Gastrocnemius medialis (tissue), 4 donors: ENCODE data around the gene THSD4. TPM values are rescaled to one million over a fixed set of nuclear protein-coding genes. Genes with fewer than 3 reads are reported as not detected.

ENCODE experiments used
- ATAC-seq, 2 donors: fragments of 150-250 bp; one replicate each; pipeline ENCODE4 v1.9.1; 2016
- DNase-seq, 2 donors: peaks; one replicate each; pipeline ENCODE4 v3.0.0-alpha.2; 2019
- H3K27ac ChIP-seq, 4 donors: fragments of 200-600 bp; sonication (generic); 1 replicate in 1 of 4; 2 replicates in 3 of 4; pipeline ENCODE4 v1.5.1; 2016 to 2018; ENCODE audit warnings: mild to moderate bottlenecking in 2 of 4, moderate library complexity in 1 of 4
- H3K27me3 ChIP-seq, 3 donors: fragments of 200-600 bp; sonication (generic) in 2 of 3; 1 replicate in 1 of 3; 2 replicates in 2 of 3; pipeline versions ENCODE4 v1.5.1 to v1.6.0; 2016 to 2019; ENCODE audit warnings: mild to moderate bottlenecking in 1 of 3, moderate library complexity in 1 of 3
- H3K36me3 ChIP-seq, 2 donors: fragments of 200-600 bp; sonication (generic) in 1 of 2; one replicate each; pipeline ENCODE4 v1.5.1; 2017 to 2018
- H3K4me1 ChIP-seq, 2 donors: fragments of 200-600 bp; sonication (generic) in 1 of 2; one replicate each; pipeline ENCODE4 v1.5.1; 2016 to 2017; ENCODE audit warnings: mild to moderate bottlenecking in 2 of 2
- H3K4me3 ChIP-seq, 4 donors: fragments of 200-600 bp; sonication (generic) in 3 of 4; 1 replicate in 1 of 4; 2 replicates in 3 of 4; pipeline ENCODE4 v1.5.1; 2016 to 2019; ENCODE audit warnings: mild to moderate bottlenecking in 2 of 4
- H3K9me3 ChIP-seq, 3 donors: fragments of 200-600 bp; sonication (generic) in 2 of 3; 1 replicate in 1 of 3; 2 replicates in 2 of 3; pipeline ENCODE4 v1.5.1; 2016 to 2019
- CTCF ChIP-seq, 5 experiments: fragments of 450-650 bp in 3 of 5; fragments of 200-600 bp in 2 of 5; sonication (generic) in 2 of 5; IDR thresholded peaks in 4 of 5; conservative IDR thresholded peaks in 1 of 5; 1 replicate in 4 of 5; 2 replicates in 1 of 5; pipeline ENCODE4 v1.5.1; 2016 to 2019; ENCODE audit warnings: antibody characterized with exemption in 5 of 5, mild to moderate bottlenecking in 3 of 5, moderate library complexity in 3 of 5
- POLR2A ChIP-seq, 2 donors: fragments of 450-650 bp; IDR thresholded peaks; one replicate each; pipeline ENCODE4 v1.6.1; 2017; ENCODE audit warnings: antibody characterized with exemption in 2 of 2, mild to moderate bottlenecking in 2 of 2, moderate library complexity in 2 of 2
- in situ Hi-C, 4 donors: fragments of 200-750 bp; cut with MboI; loops; one replicate each; pipeline versions ENCODE4 v1.15.0 to v1.8.0; 2017; ENCODE audit warnings: low sequenced_read_pairs in 4 of 4
- intact Hi-C: fragments of 100-400 bp; cut with DNase I; formaldehyde crosslinking; loops from one replicate; pipeline ENCODE4 v1.15.1; 2023; ENCODE audit warnings: low total_unique reads
- total RNA-seq, 4 donors: library from RNA; depleted of rRNA; stranded (reverse); fragments of >200 nt; gene quantifications; one replicate each; pipeline versions ENCODE4 v1.1.0 to v1.2.3, GENCODE V29; 2016

The THSD4 gene
- total RNA-seq, 4 donors from 2014 or later = 0.35 to 3.1 (median 0.60) TPM

- Histone ChIP-seq H3K27ac (no peak overlapping the region), H3K4me1 (no peaks in the 10 kb centered on the region), H3K27me3 (no peaks in the 10 kb centered on the region), H3K9me3 (no peaks in the 10 kb centered on the region), H3K36me3 (no peaks in the 10 kb centered on the region), H3K4me3 (no peak overlapping the region)
- ATAC-seq (no peak), DNase-seq (no peak)
- intact Hi-C loops (no loop called here), in situ Hi-C loops (no loop called here)
- TF ChIP-seq POLR2A (IDR thresholded peaks at IDR 0.05) = no peak
- TF ChIP-seq CTCF (IDR thresholded peaks at IDR 0.05 in 4 of 5, conservative IDR thresholded peaks at IDR 0.05 in 1 of 5) = no peak
Observed at GRCh38 chr15:71185706-71186105, 70.4 kb downstream of the THSD4 start.

- no peak overlapping the region for H3K27ac ChIP-seq
- no peak overlapping the region for H3K4me3 ChIP-seq
- H3K36me3 ChIP-seq = no peaks in the 10 kb centered on the region
- intact Hi-C loops (no loop called here), in situ Hi-C loops (no loop called here)
- TF ChIP-seq CTCF (IDR thresholded peaks at IDR 0.05 in 4 of 5, conservative IDR thresholded peaks at IDR 0.05 in 1 of 5) = no peak
- TF ChIP-seq POLR2A (IDR thresholded peaks at IDR 0.05) = no peak
- H3K4me1 ChIP-seq = no peaks in the 10 kb centered on the region
- H3K9me3 ChIP-seq = no peaks in the 10 kb centered on the region
- no peaks in the 10 kb centered on the region for H3K27me3 ChIP-seq
- DNase-seq (no peak), ATAC-seq (no peak)
Observed at GRCh38 chr15:71186267-71186666, 71.0 kb downstream of the THSD4 start.

- TF ChIP-seq CTCF (IDR thresholded peaks at IDR 0.05 in 4 of 5, conservative IDR thresholded peaks at IDR 0.05 in 1 of 5) (no peak), POLR2A (IDR thresholded peaks at IDR 0.05) (no peak)
- no peaks in the 10 kb centered on the region for H3K27me3 ChIP-seq
- H3K27ac ChIP-seq = no peak overlapping the region
- intact Hi-C loops (no loop called here), in situ Hi-C loops (no loop called here)
- H3K9me3 ChIP-seq = no peaks in the 10 kb centered on the region
- no peaks in the 10 kb centered on the region for H3K36me3 ChIP-seq
- DNase-seq (no peak), ATAC-seq (no peak)
- H3K4me3 ChIP-seq = no peak overlapping the region
- H3K4me1 ChIP-seq = no peaks in the 10 kb centered on the region
Observed at GRCh38 chr15:71187078-71187477, 71.8 kb downstream of the THSD4 start.

- TF ChIP-seq POLR2A (IDR thresholded peaks at IDR 0.05) = no peak
- no peak for TF ChIP-seq CTCF (IDR thresholded peaks at IDR 0.05 in 4 of 5, conservative IDR thresholded peaks at IDR 0.05 in 1 of 5)
- Histone ChIP-seq H3K4me1 (no peaks in the 10 kb centered on the region), H3K27me3 (no peaks in the 10 kb centered on the region), H3K36me3 (no peaks in the 10 kb centered on the region), H3K4me3 (no peak overlapping the region), H3K9me3 (no peaks in the 10 kb centered on the region), H3K27ac (no peak overlapping the region)
- in situ Hi-C loops = no loop called here
- intact Hi-C loops = no loop called here
- no peak for DNase-seq
- no peak for ATAC-seq
Observed at GRCh38 chr15:71187526-71187925, 72.3 kb downstream of the THSD4 start.

GRCh38 chr15:71189718-71190117 lies 74.4 kb downstream of the THSD4 start:
- in situ Hi-C loops (no loop called here), intact Hi-C loops (no loop called here)
- Histone ChIP-seq H3K27me3 (no peaks in the 10 kb centered on the region), H3K4me1 (no peaks in the 10 kb centered on the region), H3K27ac (no peak overlapping the region), H3K4me3 (no peak overlapping the region), H3K9me3 (no peaks in the 10 kb centered on the region), H3K36me3 (no peaks in the 10 kb centered on the region)
- no peak for ATAC-seq
- no peak for DNase-seq
- no peak for TF ChIP-seq CTCF (IDR thresholded peaks at IDR 0.05 in 4 of 5, conservative IDR thresholded peaks at IDR 0.05 in 1 of 5)
